ENCODE results near the gene ENTHD1. TPM values are rescaled to one million over a fixed set of nuclear protein-coding genes. Genes with fewer than 3 reads are reported as not detected.
"Not testable (repeated sequence)": the region's sequence is repeated elsewhere in the genome, so short reads cannot be mapped to it uniquely, and the experiment has no call there.

Gene ENTHD1
- polyA plus RNA-seq, 3 donors = not detected

- no peak for DNase-seq
Measured at GRCh38 chr22:39925909-39926679, 32.5 kb upstream of the ENTHD1 start.

- no peak for DNase-seq
Measured at GRCh38 chr22:39925273-39925672, 31.7 kb upstream of the ENTHD1 start.

GRCh38 chr22:39924286-39924685, 30.7 kb upstream of the ENTHD1 start:
- DNase-seq = no peak

DNA sequence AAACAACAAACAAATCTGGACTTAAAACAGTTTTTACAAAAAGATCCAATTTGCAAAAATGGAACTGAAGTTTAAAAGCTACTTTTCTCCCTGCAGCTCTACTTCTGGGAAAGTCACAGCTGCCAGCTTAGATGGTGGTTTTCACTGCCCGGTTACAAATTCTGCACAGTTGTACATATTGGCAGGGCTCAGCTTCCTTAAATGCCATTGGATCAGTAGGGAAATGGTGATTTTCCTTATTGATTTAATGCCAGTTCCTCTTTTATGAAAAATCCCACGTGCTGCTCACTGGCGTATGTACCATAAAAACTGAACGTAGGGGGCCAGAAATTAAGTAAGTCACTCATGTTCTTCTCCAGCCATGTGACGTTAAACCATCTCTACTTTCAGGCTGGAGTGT, 30.1 kb upstream of the ENTHD1 start:
- no peak for DNase-seq

DNA sequence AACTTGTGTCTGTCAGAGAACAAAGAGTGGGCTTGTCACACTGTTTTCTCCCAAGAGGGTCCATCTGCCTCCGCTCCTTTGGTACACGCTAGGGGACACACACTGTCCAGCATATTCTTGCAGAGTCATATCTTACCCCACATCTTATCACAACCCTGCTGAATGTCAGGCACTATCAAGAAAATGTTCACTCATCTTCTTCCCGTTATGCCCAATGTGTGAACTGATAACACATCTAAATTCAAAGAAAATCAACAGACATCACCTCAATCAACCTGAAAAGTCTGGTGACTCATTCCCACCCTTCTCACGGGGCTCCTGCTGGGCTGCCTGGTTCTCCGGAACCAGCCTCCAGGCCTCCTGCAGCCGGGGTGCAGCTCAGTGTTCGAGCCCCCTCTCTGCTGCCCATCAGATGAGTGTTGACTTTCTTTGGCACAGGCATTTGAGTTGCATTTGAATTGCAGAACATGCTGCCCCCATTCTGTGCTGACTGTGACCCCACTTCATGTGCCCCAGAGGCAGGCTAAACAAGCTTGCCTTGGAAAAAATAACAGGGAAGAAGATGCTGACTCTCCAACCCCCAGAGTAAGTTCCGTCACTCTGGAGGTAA, 26.7 kb upstream of the ENTHD1 start:
- no peak for DNase-seq

DNA sequence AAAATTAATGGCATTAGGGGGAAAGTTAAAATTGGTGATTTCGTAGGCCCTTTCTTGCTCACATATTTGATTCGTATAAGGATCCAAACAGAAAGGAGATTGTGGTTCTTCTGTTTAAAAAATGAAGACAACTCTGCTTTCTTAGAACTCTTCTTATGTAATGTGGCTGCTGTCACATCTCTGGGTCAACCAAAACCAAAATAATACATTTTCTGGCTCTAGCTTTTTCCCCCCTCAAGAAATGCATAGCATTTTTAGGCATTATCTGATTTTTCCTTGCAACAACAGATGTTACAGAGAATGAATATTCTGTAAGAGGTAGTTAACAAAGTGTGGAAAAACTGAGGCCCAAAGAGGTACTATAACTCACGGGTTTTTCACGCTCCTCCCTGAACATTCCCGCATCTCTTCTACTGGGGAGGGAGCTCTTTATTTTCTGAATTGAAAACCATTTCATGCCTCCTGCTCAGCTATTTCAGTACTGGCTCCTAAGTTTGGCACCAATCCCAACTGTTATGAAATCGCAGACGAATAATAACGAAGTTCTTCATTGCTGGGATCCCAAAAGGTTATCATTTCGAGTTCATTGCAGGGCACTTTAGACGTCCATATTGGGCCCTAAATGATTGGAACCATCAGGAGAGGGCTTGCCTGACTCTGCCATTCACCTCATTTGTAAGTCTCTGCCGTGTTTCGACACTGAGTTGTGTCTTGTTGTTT, 24.4 kb upstream of the ENTHD1 start:
- DNase-seq = no peak

DNA sequence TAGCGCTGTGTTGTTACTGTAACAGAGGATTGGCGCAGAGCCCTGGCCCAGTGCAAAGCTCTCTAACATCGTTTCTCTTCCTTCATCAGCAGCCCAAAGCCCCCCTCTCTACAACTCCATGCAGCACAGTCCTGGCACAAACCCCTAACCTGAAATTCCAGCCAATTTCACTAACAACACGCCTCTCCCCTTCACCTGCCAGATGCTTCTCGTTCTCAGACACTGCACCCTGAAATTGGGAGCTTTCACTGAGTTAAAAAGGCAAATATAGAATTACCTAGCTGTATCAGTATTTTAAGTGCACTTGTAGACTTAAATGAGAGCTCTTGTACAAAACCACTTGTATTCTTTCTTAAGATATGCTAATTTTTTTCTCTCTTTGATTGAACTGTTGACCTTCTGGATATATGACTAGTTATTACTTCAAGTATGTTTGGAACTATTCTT, 23.7 kb upstream of the ENTHD1 start:
- DNase-seq = no peak

GRCh38 chr22:39916496-39916895, 22.9 kb upstream of the ENTHD1 start:
- no peak for DNase-seq

DNA sequence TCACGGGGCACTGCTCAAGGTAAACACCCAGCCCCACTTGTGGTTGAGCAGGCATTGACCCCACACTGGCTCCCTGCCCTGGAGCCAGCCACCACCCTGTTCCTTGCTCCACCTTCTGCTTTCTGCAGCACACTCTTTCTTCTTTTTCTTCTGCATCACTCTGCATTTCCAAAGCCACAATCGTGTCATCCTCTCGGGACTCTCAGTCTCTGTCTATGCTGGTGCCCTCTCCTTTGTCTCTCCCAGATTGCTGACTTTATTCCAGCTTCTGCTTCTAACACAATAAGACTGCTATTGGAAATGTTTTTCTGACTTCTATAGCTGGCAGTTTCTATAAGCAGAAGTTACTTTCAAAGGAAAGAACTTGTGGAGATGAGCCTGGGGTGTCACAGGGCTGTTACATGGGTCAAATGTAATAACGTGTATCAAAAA, 21.8 kb upstream of the ENTHD1 start:
- DNase-seq = no peak

DNA sequence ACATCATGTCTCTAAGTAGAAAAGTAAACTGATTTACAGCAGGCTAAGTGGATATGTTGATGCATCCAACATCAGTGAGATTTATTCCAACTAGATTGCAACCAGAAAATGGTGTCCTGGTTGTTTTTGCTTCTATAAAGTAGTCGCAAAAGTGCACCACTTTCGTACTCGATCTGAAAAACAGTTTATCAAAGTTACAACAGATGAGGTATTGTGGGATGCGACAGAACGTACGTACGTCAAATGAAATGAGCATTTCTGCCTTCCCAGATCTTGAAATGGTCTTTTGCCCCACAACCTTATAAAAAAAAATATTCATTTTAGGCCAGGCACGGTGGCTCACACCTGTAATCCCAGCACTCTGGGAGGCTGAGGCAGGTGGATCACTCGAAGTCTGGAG, 21.0 kb upstream of the ENTHD1 start:
- no peak for DNase-seq

- DNase-seq = no peak
Measured at GRCh38 chr22:39913886-39914285, 20.3 kb upstream of the ENTHD1 start.

- DNase-seq = no peak
Measured at GRCh38 chr22:39913321-39913720, 19.8 kb upstream of the ENTHD1 start.

DNA sequence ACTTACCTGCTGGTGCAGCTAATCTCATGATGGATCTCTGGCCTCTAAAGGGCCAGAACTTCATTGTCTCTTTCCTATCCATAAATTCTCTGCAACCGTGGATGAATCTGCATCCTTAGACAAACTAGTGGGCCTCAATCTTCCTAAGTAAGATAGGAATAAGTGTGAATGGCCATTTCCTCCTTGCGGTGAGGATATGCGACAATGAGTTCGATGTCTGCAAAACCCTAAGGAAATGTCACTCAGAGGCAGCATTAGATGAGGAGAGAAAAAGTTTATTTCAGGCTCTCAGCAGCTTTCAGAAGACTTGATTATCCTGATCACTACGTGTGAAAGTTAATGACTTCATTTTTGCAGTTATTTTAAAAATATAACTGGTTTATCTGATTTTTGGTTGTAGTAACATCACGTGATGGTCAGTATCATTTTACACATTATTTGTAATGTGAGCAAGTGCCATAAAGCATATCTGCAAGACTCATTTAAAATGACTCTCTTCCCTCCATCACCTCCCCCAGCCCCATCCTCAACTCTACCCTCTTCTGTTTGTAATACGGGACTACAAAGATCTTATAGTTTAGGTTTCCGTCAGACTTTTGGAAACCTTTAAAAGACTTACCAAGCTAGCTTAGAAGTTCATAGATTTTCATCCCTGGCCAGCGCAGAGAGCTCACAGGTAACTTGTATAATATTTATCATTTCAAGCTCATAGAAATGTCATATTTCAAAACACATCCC, 17.5 kb upstream of the ENTHD1 start:
- no peak for DNase-seq

DNA sequence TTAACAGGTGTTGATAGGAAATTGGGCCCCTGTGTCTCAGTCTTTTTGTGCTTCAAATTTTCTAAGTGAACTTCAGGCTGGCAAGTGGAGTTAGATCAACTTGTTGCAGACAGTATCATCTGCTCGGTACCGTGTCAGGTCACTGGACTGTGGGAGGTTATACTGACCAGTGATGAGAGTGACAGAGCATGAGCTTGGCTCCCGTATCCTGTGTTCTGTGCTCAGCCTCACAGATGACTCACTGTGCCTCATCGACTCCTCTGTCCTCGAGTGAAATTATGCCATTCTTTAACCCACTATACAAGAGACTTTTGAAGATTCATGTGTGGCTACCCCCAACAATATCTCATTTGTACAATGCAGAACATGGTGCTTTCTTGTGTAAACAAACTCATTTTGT, 15.2 kb upstream of the ENTHD1 start:
- no peak for DNase-seq

DNA sequence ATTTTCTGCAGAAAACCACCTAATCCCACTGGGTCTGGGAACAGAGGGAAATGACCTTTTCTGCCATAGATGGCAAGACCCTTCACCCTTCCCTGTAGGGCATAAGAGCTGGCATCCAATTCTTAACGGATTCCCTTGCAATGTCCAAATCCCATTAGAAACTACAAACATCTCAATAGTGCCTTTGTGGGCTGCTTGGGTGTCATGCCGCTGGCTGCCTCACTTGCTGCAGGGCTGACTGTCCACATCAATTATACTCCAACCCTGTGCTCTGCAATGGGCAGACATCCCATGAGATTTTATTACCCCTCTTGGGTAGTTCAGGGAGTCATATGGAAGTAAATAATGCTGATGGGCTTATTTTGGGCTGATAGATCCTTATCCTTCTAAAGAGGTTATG, 14.6 kb upstream of the ENTHD1 start:
- no peak for DNase-seq

- DNase-seq = no peak
Measured at GRCh38 chr22:39907605-39908097, 14.1 kb upstream of the ENTHD1 start.

- DNase-seq = no peak
Measured at GRCh38 chr22:39907047-39907446, 13.5 kb upstream of the ENTHD1 start.

DNA sequence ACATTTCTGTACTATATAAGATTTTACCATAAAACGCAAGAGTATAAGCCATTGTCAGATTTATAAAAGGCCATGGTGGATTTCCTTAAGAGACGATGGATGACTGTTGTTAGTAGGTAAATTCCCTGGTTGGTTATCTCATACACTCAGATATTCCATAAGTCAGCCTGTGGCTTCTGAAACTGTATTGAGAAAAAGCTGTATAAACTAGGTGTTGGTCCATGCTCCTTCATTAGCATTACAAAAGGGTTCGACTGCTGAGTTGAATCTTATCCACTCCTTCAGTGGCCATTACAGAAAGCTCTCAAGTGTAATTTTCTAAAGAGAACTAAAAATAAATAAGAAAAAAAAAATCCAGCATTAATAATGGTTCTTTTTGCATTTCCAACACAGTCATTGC, 12.6 kb upstream of the ENTHD1 start:
- no peak for DNase-seq

DNA sequence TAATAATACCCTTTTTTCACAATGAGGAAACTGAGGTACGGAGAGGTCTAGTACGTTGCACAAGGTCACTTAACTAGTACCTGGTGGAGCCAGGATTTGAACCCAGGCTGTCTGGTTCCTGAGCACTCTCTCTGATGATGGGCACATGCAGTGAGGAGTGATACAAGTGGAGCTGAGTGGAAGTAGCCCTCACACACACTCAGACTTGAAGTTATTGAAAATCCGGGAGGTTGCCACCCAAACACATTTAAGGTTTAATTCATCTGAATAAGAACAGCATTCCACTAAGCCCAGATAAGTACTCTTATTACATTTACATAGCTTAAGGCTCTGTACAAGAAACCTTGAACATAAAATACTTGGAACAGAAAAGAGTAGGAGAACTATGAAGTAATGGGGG, 12.1 kb upstream of the ENTHD1 start:
- no peak for DNase-seq

DNA sequence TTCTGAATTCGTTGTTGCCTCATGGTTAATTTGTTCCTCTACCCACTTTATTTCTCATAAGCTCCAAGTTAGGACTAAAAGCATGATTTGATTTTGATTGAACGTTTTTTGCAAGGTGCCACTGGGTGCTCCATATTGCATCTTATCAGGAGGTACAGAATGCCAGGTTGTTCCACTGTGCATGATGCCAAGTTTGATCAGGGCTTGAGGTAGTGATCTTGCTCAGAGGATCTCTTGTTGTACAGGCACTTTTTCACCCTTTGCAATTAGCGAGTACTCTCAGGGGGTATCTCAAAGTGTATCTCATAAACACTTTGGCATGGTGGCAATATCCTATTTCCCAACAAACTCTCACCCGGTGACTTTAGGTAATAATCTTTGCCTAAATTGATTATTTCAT, 11.3 kb upstream of the ENTHD1 start:
- DNase-seq = no peak

GRCh38 chr22:39904024-39904423, 10.5 kb upstream of the ENTHD1 start:
- DNase-seq = not testable (repeated sequence)

- no peak for DNase-seq
Measured at GRCh38 chr22:39901565-39902146, 8.1 kb upstream of the ENTHD1 start.

All from renal pelvis (tissue), 4 donors.